ENCODE results near the gene CDKAL1.

GRCh38 chr6:20909621-20910020, 375.4 kb downstream of the CDKAL1 start:
- TF ChIP-seq CTCF (IDR thresholded peaks at IDR 0.05) = no peak
- no peak for TF ChIP-seq POLR2A (IDR thresholded peaks at IDR 0.05)
- TF ChIP-seq POLR2AphosphoS5 (IDR thresholded peaks at IDR 0.05) = no peak
- TF ChIP-seq EP300 (IDR thresholded peaks at IDR 0.05) = no peak
